HG02884 (cell line): Measurements from ENCODE around the gene ELOVL7.
"Not testable (repeated sequence)": the region's sequence is repeated elsewhere in the genome, so short reads cannot be mapped to it uniquely, and the experiment has no call there.

Experiments
- ATAC-seq: cut with Tn5 transposase; IDR thresholded peaks from one replicate; pipeline ENCODE4 v1.9.1; 2021; ENCODE audit warnings: mild to moderate bottlenecking, moderate library complexity; ENCODE audit not compliant: unreplicated experiment

ELOVL7 gene

GRCh38 chr5:60718166-60718892 lies 125.7 kb downstream of the ELOVL7 start:
- no peak for ATAC-seq

- not testable (repeated sequence) for ATAC-seq
These were observed 128.7 kb downstream of the ELOVL7 start for GRCh38 chr5:60715201-60715928.

GRCh38 chr5:60712950-60713349 lies 131.1 kb downstream of the ELOVL7 start:
- ATAC-seq: no peak

- ATAC-seq: not testable (repeated sequence)
These were observed 132.2 kb downstream of the ELOVL7 start for GRCh38 chr5:60711892-60712291.

GRCh38 chr5:60710362-60710761 lies 133.7 kb downstream of the ELOVL7 start:
- no peak for ATAC-seq

GRCh38 chr5:60705144-60705543 lies 138.9 kb downstream of the ELOVL7 start:
- ATAC-seq: no peak

- no peak for ATAC-seq
These were observed 140.1 kb downstream of the ELOVL7 start for GRCh38 chr5:60703944-60704343.
